ENCODE results near the gene LSAMP.

LSAMP gene

DNA sequence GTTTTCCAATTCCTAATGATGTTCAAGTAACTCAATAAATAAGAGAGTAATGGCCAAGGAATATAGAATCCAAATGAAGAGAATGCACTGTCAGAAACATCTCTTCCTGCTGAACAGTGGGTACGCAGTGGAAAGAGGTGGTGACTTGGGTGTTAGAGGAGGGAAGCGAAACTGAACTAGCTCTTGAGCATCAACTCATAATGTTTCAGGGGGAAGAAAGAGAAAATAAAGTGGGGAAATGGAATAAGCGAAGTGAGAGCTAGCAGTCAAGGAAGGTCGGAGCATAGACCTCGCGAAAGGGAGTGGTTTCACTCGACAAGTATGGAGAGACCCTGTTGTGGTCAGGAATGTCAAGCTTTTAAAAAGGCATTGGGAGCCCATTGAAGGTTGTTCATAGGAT, 512.5 kb downstream of the LSAMP start:
- DNase-seq = no peak

DNA sequence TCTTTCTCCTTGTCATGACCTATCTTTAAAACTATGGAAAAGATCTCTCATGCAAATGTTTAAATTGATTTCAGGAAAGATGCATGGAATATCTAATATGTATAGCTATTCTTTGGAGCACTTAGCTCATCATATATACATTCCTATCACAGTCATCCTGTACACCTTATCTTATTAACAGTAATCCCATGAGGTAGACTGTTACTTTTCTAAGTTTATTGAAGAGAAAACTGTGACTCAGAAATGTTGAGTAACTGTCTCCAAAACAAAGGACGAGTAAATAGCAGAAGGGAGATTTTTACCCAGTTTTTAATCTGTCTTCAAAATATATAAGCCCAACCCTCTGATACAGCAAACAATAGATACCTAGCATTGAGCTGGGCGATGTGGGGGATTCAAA, 513.7 kb downstream of the LSAMP start:
- peak; percentile 18 for DNase-seq

DNA sequence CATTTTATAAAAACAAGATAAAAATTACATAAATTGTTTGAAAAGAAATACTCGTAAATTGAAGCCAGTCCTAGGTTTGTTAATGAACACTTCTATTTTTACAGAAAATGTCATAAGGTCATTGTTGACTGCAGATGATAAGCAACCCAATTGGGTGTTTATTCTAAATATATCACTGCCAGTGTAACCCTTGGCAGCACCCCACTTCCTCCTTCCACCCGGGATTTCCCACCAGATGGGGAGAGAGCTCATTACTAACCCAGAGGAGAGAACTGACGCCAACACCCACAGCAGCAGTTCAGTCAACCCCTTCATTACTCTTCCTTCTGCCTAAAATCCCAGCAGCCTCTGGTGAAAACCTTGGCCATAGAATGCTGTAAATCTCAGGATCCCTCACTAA, 514.4 kb downstream of the LSAMP start:
- no peak for DNase-seq

DNA sequence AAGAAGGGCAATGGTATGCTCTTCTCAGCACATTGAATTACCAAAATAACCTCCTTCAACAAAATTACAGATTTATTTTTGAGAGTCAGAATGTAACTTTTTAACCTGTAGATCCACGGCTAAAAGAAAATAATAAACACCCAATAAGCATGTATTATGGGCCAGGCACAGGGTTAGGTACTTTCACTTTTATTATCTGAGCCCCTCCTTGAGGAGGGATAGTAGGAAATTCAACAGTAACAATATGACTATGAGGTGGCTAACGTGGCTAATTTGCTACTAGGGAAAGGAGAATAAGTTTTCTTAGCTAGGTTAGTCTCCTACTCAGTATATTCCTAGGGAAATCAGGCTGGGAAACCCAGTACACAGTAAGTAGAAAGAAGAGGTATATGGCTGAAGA, 515.1 kb downstream of the LSAMP start:
- no peak for DNase-seq

DNA sequence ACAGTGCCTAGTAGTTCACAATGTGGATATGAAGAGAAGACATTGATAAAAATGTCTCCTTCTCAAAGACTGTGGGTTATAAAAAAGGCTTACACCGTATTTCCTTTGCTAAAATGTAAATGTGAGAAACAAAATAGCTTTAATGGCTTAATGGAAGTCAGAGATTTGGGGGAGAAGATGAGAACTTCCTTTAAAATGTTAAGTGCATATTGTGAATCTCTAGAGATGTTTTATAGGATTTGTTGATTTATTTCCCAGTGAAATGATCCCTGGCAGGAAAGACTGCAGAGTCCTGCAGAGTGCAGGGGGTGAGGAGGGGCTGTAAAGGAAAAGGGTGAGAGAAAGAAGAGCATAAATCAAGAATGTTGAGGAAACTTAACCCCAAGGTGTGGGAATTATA, 516.9 kb downstream of the LSAMP start:
- no peak for DNase-seq

DNA sequence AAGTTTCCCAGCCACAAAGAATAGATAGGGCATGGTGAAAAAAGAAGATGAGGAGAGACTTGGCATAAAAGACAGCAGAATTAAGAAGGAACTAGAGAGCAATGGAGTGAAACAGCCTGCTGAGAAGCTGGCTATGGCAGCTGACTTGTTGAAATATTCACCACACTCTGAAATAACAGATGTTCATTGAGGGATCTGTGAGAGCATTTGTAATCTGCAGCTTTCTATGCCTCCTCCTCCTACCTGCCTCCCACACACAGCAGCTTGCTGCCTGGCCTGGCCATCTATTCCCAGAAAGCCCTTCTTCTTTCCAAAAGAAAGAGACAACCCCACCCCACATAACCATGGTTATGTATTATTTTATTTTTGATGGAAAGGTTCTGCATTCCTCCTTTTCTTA, 518.1 kb downstream of the LSAMP start:
- DNase-seq = peak; percentile 42

DNA sequence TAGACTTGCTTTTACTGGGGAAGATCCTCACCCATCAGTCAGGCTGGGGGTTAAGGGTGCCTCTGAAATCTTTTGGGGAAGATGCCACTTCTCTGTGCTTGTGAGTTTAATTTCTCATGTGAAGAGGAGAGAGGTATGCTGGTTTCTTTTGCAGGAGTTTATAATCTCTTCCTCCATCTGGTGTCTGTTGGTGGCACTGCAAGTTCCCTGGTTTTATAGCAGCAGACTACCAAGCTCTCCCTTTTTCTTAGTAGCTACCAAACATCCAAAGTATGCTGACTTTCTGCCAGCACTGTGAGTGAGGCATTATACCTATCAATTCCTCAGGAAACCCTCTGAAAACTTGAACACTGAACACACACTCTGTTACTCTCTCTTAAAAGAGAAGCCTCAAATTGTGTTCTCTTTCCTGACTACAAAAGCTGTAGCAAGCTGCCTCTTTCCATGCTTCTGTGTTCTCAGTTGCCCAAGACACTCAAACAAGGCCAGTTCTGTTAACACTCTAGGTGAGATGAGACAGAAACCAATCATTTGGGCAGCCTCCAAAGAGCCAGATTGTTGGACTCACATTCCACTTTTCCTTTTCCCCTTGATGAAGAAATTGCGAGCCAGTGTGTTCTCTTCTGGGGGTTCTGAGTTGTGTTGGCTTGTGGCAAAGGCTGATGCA, 522.5 kb downstream of the LSAMP start:
- DNase-seq = peak; percentile 36

DNA sequence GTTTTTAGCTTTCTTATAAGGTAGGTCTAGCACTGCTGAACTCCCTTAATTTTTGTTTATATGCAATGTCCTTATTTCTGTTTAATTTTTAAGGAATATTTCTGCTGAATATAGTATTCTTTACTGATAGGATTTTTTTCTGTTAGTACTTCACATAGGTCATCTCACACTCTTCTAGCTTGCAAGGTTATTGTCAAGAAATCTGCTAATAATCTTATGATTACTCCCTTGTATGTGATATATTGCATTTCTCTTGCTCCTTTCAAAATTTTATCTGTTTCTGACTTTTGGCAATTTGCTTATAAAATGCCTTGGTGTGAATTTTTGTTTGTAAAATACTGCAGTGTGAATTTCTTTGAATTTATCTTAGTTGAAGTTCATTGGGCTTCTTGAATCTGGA, 523.6 kb downstream of the LSAMP start:
- DNase-seq = no peak

DNA sequence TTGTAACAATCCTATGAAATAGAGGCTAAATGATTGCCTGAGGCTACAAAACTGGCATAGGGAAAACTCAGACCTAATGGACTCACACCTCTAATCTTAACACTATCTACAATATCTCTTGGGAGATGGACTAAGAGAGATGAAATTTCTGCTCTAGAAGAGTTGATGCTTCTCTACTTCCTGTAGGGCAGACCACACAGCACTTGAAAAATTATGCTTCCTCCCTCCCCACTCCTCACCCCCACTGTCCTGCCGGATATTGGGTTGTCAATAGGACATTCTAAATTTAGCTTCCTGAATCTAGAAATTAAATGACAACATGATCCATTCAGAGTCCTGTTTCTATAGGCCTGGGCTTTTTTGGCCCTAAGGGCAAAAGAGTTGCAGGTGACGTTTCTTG, 526.4 kb downstream of the LSAMP start:
- no peak for DNase-seq

DNA sequence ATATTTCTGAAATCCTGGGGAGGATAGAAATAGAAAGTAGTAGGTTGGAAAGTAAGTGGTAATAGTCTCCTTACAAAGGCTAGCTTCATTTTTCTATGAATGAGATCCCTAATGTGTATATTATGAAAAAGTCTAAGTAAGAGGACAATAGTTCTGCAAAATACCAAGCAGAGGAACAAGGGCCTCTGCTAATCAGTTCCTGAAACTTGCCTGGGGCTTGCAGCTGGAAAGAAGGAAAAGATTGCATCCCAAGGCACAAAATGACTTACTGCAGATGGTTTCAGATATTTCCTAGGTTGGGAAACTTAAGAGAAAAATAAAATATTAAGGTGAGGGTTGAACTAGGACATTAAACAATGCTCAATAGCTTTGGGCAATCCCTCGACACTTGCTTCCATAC, 528.4 kb downstream of the LSAMP start:
- no peak for DNase-seq

DNA sequence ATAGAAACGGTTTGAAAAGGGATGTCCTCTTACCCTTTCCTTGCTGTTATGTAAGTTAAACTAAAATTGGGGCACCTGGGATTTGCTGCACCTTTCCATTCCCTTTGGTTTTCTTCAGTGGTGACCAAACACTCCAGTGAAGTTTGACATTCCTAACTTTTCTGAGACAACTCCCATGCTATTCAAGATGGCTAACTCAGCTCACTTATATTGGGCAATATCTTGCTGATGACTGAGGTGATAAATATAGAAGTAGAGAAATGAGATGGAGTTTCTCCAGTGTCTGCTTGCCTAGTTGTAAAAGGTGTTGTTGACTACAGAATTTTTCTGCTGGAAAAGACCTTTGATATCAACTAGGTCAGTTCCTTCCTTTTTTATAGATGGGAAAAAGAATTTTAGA, 530.2 kb downstream of the LSAMP start:
- DNase-seq = no peak

DNA sequence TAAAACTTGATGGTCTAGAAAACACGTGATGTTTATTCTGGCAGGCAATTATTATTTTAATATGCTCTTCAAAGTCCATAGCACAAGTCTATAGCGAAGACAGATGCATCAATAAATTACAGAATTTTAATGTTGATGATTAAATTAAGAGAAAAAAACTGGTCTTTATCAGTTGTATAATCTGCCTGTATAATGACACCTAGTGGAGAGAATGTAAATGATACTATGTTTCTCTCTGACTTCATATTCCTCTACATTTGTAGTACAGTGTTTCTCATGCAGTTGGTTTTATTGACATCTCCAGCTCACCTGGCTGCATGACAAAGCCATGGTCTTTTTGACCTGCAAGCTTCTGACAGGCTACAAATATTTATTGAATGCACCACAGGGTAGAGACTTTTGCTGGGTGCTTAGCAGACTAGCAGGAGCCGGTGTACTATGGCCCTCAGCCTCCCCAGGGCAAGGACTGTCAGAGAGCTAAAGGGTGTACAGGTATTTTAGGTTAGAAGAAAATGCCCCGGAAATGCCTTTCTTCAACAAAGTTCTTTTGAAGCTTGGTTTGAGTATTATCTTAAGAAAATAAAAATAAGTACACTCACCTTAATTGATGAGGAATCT, 532.1 kb downstream of the LSAMP start:
- no peak for DNase-seq

DNA sequence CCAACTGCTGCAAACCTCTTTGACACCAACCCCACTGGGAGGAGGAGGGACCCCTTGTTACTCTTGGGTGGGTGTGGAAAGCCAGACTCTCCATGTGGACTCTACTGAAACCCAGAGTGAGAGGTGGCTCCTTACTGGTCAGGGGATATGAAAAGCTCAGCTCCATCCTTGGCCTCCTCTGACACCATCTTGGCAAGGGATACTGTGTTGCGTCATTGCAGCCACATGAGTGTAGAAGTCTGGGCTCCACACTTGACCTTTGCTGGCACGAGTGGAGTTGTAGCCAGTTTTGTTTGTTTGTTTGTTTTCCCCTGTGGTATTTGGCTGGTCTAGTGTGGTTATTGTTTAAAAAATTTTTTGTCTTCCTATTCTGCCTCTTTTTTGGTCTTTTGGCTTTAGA, 532.9 kb downstream of the LSAMP start:
- no peak for DNase-seq

DNA sequence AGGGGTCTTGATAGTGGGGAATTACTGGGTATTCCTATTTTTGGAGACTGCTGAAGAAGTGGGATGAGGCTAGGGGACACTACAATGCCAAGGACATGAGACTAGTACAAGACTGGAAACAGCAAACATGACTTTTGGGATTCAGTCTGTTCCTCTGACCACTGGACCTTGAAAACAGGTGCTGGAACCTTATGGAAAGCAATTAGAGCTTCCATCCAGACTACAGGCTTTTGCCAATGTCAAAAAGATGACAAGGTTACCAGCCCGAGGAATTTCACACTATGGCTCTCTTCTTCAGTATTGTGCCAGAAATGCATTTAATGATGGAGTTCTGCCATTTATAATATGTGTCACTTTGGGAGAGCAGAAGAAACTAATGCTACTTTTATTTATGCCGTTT, 539.4 kb downstream of the LSAMP start:
- DNase-seq = no peak

DNA sequence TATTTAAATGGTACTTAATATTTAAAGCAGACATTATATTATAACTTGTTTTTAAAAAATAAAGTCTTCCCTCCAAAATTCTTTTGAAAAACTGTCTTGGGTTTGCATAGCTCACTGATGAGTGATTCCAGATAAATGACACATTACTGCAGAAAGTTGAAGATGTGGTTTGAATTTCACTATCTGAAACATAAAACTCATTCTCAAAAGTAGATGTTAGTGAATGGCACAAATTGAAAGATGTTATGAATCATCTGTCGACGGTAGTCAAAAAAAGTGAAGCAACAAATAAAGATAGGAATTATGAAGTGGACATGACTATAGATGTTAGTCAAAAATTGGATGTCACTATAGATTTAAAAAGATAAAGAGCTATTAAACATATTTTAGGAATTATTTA, 541.4 kb downstream of the LSAMP start:
- DNase-seq = no peak

DNA sequence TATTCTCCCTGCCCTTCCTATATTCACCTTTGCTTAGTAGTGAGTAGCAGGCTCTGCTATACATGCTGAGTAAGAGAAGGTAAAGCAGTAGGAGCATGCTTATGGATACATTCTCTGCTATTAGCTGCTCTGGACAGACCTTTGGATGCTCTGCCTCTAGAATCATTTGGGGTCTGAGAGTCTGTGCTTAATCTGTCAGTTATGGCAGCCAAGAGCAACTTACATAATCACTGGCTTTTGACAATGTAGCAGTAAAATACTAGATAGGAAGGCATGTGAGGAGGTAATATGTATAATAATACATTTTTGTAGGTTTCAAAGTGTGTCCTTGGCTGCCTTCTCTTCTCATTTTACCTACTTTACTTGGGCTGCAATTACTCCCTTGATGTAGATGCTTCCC, 544.3 kb downstream of the LSAMP start:
- DNase-seq = no peak

DNA sequence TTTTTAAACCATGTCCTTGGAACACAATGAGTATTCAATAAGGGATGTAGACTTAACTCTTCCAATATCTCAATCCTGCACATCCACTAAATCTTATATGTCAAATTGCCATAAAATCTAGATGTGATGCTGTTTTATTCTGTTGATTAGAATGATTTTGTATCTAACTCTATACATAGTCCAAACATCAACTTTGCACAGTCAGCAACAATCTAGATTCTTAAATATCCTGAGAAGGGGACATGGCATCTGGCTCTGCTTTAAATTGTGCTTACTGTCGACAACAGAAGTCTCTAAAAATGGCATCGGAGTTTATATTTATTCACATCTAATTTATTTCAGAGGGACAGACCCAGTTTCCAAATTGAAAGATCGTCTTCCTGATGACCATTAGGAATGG, 545.8 kb downstream of the LSAMP start:
- no peak for DNase-seq

DNA sequence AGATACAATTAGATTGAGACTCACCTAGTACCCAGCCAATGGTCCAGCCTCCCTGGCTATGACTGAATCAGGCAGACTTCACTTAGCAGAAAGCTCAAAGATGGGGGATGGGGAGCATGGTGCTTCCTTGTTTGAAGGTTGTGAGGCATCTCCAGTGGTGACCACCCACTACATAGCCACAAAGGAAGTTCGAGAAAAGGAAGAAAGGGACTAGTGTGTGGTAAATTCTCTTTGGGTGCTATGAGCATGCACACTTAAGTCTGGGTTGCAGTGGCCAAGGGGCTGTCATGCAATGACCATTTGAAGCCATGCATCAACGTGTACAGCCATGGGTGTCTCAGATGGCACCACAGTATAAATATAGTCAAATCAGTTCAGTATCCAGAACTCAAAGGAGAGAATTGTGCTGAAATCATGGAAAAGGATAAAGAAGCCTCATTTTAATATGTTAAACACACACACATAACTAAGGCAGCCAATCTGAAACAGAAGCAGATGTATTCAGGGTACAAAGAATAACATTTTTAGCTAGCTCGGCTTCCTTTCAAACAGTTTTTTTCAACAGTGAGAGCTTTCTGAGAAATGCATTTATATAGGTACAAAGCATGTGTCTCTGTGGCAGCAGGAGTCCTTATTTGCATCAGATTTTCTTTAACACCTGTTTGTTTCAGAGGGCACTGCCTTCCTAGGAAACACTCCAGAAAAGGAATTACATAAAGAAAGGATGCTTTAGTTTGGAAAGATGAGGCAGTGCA, 546.5 kb downstream of the LSAMP start:
- DNase-seq = no peak

DNA sequence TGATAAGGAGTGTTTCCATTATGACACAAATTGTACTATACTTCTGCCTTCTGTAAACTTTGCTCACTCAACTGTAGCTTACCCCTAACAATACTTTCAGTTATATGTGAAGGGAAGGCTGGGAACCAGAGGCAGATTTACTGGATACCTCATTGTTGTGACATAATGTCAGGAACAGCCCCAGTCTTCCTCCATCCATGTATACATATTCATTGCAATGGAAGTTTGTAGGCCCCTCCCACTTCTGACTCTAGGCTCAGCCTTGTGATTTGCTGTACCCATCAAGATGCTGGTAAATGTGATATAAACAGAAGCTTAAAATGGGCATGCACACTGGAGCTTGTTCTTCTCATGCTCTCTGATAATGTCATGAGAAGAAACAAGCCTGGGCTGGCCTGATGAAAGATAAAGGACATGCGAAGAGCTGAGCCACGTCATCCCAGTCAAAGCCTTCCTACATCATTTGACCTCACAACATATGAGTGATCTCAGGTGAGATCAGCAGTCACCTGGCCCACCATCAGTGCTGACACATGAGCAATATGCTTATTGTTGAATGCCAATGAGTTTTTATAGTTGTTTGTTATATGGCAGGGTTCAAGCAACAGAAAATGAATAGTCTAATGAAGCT, 554.2 kb downstream of the LSAMP start:
- DNase-seq = no peak

DNA sequence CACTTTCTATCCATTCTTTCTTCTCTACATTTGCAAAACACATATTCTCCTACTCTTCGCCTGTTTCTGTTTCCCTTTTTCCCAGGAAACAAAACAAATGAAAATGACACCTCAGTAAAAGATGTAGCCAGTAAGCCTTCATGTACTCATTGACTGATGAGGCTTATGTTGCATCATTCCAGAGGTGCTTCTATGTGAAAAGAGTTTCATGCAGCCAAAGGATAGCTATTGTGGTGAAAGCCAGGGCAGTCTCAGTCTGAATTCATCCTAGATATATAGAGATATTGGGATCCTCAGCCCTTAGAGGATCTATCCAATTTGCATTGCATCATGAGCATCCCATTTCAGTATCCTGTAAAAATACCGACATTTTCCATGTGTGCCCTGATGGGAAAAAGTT, 554.7 kb downstream of the LSAMP start:
- DNase-seq = no peak

DNA sequence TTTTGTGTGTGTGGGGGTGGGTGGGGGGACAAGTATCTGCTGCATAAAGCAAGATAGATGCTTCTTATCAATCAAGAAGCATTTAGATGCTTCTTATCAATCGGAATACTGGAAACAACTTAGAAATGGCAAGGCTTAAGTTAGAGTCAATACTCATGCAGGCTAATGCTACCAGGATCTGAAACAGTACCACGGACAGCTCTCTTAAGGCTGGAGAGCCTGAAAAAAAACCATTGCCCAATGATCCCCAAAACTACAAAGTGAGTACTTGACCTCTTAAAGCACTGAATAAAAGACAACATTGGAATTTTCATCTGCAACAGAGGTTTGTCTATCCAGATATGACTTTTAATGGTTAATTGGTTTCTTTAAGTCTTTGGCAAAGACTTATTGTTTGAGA, 559.7 kb downstream of the LSAMP start:
- DNase-seq = peak; percentile 3

DNA sequence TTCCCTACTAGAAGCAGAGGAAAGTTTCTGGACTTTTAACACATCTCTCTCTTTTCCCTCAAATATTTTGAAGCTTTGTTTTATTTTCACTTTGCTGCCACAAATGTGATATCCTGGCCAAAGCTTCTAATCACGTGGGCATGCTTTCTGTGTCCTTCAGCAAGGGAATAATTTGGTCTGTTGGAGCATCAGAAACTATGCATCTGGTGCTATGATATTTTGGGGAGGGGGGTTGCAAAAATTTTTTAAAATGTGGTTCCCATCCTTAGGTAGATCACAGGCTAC, 567.7 kb downstream of the LSAMP start:
- DNase-seq = no peak

DNA sequence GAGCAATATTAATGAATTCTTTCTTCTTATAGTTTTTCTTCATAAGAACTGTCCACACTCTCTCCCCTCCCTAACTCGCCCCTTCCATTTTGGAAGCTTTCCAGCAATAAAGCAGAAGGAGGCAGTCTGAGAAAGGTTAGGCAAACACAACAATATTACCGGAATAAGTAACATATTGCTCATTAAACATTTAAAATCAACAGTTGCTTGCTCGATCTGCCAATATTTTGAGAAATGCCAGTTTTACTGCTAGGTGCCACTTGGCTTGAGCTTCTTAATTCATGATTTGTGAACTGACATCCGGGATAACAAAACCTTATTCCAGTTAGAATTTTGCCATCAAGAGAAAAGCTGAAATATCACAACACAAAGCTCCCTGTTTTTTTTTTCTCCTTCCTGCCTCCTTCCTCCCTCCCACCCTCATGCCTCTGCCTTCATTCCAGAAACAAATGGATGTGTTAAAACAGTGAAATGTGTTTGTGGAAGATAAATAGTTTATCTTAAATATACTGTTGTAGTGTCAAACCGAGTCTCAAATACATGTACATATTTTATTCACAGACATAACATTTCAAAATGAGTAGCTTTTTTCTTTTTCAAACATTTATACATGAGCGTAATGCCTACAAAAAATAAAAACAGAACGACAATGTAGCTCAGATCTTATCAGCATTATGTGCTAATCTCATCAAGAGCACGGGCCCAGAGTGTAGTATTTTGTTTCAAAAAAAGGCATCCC, 568.2 kb downstream of the LSAMP start:
- DNase-seq = no peak

DNA sequence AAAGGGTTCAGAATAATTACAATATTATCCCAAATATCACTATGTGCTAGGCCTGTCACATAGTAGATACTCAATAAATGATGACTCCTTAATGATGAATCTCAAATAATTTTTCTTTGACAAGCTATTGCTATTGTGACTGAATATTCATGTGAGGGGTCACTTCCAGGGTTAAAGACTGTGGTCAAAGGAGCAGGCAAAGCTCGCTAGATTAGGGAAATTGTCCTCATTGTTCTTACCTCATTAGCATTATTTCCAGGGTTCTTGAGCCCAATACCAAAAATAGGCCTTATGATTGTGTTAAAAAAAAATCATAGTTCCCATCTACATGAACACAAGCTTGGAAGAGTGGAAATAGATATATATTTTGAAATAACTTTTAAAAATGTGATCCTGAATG, 569.8 kb downstream of the LSAMP start:
- no peak for DNase-seq
